ENCODE data around the gene LUM.
A peak's percentile ranks its signal among the peaks of the same experiment; 100 is the strongest.

The LUM gene

GRCh38 chr12:91119089-91119488 lies 7.8 kb upstream of the LUM start:
- Histone ChIP-seq H3K27me3 (no peaks in the 10 kb centered on the region), H3K36me3 (no peaks in the 10 kb centered on the region), H3K4me1 (peaks cover 10% of the 10 kb centered on the region), H3K4me3 (ENCODE audit: low read depth, low read length) (no peak overlapping the region), H3K9me3 (no peaks in the 10 kb centered on the region)
- no peak for DNase-seq
- TF ChIP-seq CTCF (IDR thresholded peaks at IDR 0.05; ENCODE audit: low read depth, low read length), result no peak

- Histone ChIP-seq H3K9me3 (no peaks in the 10 kb centered on the region), H3K4me1 (peaks cover 14% of the 10 kb centered on the region), H3K27me3 (no peaks in the 10 kb centered on the region), H3K4me3 (ENCODE audit: low read depth, low read length) (no peak overlapping the region), H3K36me3 (no peaks in the 10 kb centered on the region)
- no peak for TF ChIP-seq CTCF (IDR thresholded peaks at IDR 0.05; ENCODE audit: low read depth, low read length)
- DNase-seq, result no peak
Measured at GRCh38 chr12:91113621-91114020, 2.3 kb upstream of the LUM start.

- no peak for TF ChIP-seq CTCF (IDR thresholded peaks at IDR 0.05; ENCODE audit: low read depth, low read length)
- Histone ChIP-seq H3K4me1 (peaks cover 6% of the 10 kb centered on the region), H3K27me3 (no peaks in the 10 kb centered on the region), H3K9me3 (no peaks in the 10 kb centered on the region), H3K4me3 (ENCODE audit: low read depth, low read length) (peak overlapping the region; percentile 50), H3K36me3 (no peaks in the 10 kb centered on the region)
- DNase-seq, result no peak
Measured at GRCh38 chr12:91110311-91110924, 876 bp downstream of the LUM start.

- Histone ChIP-seq H3K27me3 (no peaks in the 10 kb centered on the region), H3K4me1 (peaks cover 4% of the 10 kb centered on the region), H3K36me3 (no peaks in the 10 kb centered on the region), H3K4me3 (ENCODE audit: low read depth, low read length) (no peak overlapping the region), H3K9me3 (no peaks in the 10 kb centered on the region)
- no peak for DNase-seq
- no peak for TF ChIP-seq CTCF (IDR thresholded peaks at IDR 0.05; ENCODE audit: low read depth, low read length)
Measured at GRCh38 chr12:91109581-91110310, 1.5 kb downstream of the LUM start.

- H3K4me3 ChIP-seq (ENCODE audit: low read depth, low read length), result no peak overlapping the region
- peak; percentile 66 for DNase-seq
- H3K4me1 ChIP-seq, result peaks cover 4% of the 10 kb centered on the region
- no peaks in the 10 kb centered on the region for H3K9me3 ChIP-seq
- TF ChIP-seq CTCF (IDR thresholded peaks at IDR 0.05; ENCODE audit: low read depth, low read length), result peak; percentile 73
- H3K27me3 ChIP-seq, result no peaks in the 10 kb centered on the region
- H3K36me3 ChIP-seq, result no peaks in the 10 kb centered on the region
Measured at GRCh38 chr12:91109148-91109564, 2.1 kb downstream of the LUM start.

GRCh38 chr12:91108196-91108755 lies 3.0 kb downstream of the LUM start:
- Histone ChIP-seq H3K9me3 (no peaks in the 10 kb centered on the region), H3K4me1 (peaks cover 4% of the 10 kb centered on the region), H3K36me3 (no peaks in the 10 kb centered on the region), H3K4me3 (ENCODE audit: low read depth, low read length) (no peak overlapping the region), H3K27me3 (no peaks in the 10 kb centered on the region)
- DNase-seq, result no peak
- no peak for TF ChIP-seq CTCF (IDR thresholded peaks at IDR 0.05; ENCODE audit: low read depth, low read length)
